AG09309 (cell line): ENCODE measurements around the gene TNFAIP8L1.

ENCODE experiments used
- DNase-seq: peaks from one replicate; pipeline ENCODE4 v3.0.0-alpha.2; 2010; ENCODE audit warnings: low read depth
- H3K4me3 ChIP-seq: 2 replicates; pipeline ENCODE4 v1.5.1; 2011; ENCODE audit warnings: mild to moderate bottlenecking, low read depth, low read length, moderate library complexity; ENCODE audit not compliant: control insufficient read depth
- TF ChIP-seq, protein P1 (sequence below): IDR thresholded peaks from 2 replicates; pipeline ENCODE4 v1.5.1; 2011; ENCODE audit warnings: mild to moderate bottlenecking, low read depth, low read length, inconsistent platforms; ENCODE audit not compliant: insufficient read depth, control insufficient read depth; ENCODE audit errors: missing control alignments

The TNFAIP8L1 gene

DNA sequence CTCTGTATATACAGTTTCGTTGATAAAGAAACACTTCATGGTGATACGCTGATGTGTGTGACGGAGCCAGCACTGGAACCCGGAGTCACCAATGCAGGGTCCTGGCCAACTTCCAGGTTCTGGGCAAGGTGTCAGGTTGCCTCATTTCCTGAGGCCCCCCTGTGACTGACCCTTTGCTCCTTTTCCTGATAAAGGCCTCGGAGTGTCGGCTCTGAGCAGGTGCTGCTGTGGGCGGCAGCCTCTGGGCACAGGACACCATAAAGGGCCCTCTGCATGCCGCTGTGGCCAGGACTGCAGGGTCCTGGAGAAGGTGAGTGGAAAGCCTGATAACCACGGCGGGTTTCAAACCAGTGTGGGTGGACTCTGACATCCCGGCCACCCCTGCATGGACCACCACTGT lies 48.1 kb downstream of the TNFAIP8L1 start:
- DNase-seq, result no peak
- no peak overlapping the region for H3K4me3 ChIP-seq
- TF ChIP-seq, protein P1, sequence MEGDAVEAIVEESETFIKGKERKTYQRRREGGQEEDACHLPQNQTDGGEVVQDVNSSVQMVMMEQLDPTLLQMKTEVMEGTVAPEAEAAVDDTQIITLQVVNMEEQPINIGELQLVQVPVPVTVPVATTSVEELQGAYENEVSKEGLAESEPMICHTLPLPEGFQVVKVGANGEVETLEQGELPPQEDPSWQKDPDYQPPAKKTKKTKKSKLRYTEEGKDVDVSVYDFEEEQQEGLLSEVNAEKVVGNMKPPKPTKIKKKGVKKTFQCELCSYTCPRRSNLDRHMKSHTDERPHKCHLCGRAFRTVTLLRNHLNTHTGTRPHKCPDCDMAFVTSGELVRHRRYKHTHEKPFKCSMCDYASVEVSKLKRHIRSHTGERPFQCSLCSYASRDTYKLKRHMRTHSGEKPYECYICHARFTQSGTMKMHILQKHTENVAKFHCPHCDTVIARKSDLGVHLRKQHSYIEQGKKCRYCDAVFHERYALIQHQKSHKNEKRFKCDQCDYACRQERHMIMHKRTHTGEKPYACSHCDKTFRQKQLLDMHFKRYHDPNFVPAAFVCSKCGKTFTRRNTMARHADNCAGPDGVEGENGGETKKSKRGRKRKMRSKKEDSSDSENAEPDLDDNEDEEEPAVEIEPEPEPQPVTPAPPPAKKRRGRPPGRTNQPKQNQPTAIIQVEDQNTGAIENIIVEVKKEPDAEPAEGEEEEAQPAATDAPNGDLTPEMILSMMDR, result no peak

DNA sequence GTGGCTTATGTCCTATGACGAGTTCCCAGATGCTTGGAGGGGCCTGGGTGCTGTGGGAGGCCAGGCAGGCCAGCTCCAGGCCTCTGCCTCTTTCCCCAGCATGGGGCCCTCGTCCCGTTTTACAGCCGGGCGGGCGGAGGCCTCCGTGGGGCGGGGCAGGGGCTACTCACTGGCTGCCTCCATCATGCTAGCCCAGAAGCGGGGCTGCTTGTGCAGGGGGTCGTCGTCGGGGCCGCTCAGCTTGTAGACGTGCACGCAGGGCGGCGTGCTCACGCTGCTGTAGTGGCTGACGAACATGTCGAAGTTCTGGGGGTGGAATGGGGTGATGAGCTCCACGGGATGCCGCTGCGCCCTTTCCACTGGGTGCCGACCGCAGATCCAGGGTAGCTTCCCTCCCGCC lies 49.3 kb downstream of the TNFAIP8L1 start:
- H3K4me3 ChIP-seq, result no peak overlapping the region
- TF ChIP-seq, protein P1, result no peak
- no peak for DNase-seq

DNA sequence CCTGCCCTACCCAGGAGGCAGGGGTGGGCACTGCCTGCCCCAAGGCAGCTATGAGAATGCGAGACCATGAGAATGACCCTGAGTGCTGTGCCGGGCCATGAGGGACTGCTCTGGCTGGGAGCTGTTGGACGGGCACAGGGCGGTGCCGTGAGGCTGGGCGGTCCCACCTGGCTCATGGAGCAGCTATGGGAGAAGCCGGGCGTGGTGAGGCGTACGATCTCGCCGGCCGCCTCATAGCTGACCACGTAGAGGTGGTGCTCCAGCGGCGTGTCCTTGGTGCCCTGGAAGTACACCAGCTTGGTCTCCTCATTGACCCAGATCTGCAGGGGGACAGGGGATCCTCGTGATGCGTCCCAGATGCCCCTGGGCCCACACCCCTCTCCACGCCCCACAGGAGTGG lies 50.1 kb downstream of the TNFAIP8L1 start:
- no peak for DNase-seq
- TF ChIP-seq, protein P1, result no peak
- no peak overlapping the region for H3K4me3 ChIP-seq

DNA sequence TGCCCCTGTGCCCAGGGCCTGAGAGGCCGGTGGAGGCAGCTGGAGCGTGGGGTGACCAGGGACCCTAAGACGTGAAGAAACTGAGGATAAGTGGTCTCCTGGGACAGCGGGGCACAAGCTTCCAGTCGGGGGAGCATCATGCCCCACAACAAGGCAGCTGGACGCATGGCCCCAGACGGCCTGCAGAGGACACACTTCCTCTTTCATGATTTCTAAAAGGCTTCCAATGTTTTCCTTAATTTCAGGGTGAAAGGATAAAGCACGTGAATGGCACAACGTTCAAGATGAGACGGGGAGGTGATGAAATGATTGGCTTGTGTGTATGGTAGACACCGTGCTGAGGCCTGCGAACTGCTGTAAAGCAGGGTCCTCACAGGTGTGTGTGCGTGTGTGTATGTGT lies 51.0 kb downstream of the TNFAIP8L1 start:
- TF ChIP-seq, protein P1, result no peak
- no peak for DNase-seq
- H3K4me3 ChIP-seq, result no peak overlapping the region

DNA sequence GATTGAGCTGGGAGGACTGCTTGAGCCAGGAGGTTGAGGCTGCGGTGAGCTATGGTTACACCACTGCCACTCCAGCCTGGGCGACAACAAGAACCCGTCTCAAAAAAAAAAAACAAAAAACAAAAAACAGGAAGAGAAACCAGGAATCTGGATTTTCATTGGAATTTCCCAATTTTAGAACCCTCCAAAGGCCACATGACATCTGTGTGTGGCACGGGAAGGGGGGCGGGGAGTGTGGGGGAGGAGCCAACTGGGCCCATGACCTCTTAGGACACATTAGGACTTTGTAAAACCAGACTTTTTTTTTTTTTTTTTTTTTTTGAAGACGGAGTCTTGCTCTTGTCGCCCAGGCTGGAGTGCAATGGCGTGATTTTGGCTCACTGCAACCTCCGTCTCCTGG lies 52.1 kb downstream of the TNFAIP8L1 start:
- H3K4me3 ChIP-seq, result no peak overlapping the region
- DNase-seq, result no peak
- TF ChIP-seq, protein P1, result no peak

DNA sequence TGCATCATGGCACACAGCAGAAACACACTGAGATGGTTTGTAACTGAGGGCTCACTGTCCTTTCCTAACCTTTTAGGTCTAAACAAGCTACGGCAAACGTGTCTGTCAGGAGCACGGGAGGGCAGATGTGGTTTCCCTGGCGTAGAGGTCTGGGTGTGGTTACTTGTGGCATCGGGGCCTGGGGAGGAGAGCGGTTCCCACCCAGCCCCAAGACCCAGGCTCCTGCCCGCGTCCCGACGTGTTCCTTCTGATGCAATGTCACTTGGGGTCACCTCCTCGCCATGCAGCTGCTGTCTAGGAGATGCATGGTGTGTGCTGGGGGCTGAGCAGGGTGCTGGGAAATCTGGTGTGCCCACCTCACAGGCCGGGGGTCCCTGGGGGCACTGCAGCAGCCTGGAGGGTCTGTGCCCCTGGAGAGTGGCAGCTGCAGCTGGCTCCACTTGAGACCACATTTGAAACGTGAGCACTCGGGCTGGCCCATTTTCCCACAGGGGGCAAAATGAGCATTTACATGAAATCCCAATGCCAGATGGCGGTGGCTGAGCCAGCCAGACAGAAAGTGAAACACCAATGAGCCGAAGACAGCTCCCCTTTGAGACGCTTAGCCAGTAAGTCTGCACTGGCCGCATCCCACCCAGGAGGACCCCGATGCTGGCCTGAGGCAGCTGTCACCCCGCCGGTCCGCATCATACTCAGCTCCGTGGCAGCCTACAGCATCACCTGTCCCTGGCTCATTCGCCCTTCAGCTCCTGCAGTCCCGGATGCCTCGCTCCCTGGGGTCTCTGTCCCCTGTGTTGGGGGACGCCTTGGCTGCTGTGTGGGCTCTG lies 53.1 kb downstream of the TNFAIP8L1 start:
- DNase-seq, result no peak
- H3K4me3 ChIP-seq, result no peak overlapping the region
- TF ChIP-seq, protein P1, result no peak
